GM19397 (cell line): ENCODE measurements around the gene MPV17L2.

Source experiments
- ATAC-seq: cut with Tn5 transposase; IDR thresholded peaks from one replicate; pipeline ENCODE4 v1.9.1; 2021; ENCODE audit warnings: mild to moderate bottlenecking, moderate library complexity; ENCODE audit not compliant: unreplicated experiment

MPV17L2 gene

GRCh38 chr19:18232540-18233223 is 39.7 kb downstream of the MPV17L2 start:
- ATAC-seq = no peak

DNA sequence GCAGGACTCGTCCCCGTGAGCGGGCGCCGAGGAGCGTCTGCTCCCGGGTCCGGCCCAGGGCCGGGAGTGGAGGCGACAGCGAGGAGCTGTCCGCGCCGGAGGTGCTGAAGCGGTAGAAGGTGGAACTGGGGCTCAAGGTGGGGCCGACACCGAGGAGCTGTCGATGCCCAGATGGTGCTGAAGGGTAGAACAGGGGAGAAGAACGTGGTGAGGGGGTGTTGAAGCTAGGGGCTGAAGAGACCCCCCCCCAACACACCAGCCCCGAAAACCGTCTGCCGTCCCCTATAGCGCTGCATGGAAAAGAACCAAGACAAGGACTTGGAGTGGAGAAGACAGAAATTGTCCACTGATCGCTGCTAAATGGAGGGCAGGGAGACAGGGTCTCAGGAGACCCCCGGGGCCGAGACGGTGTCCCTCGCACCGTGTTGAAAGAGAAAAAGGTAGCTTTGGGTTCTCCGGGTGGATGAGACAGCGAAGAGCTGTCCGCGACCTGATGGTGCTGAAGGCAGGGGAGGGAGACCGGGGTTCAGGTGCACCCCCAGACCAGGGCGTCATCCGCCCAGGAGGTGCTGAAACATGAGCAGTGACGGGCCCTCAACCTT is 40.3 kb downstream of the MPV17L2 start:
- no peak for ATAC-seq

DNA sequence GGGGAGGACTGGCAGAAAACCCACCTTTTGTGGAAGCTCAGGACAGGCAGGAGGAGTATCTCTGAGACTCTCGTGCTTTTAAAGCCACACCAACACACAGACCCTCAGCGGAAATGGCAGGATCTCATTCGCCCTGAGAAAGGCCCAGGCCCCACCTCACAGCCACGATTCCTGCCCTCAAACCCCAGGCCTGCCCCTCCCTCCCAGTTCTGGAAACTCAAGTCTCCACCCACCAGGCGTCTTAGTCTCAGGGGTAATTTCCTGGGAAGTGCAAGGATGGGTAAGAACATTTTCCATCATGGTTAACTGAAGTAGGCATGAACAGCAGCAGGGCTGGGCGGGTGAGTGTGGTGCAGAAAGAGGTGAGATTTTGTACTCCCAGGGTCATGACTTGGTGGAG is 41.2 kb downstream of the MPV17L2 start:
- ATAC-seq = no peak

GRCh38 chr19:18239303-18239702 is 46.3 kb downstream of the MPV17L2 start:
- ATAC-seq = no peak

- no peak for ATAC-seq
These were observed 52.3 kb downstream of the MPV17L2 start for GRCh38 chr19:18245297-18245696.
